ENCODE measurements around the gene GHRH. TPM values are rescaled to one million over a fixed set of nuclear protein-coding genes. Genes with fewer than 3 reads are reported as not detected.
A peak's percentile ranks its signal among the peaks of the same experiment; 100 is the strongest.

The GHRH gene
- total RNA-seq, 2 experiments from 2014 or later = not detected

- no peak for TF ChIP-seq EZH2phosphoT487 (IDR thresholded peaks at IDR 0.05; ENCODE audit: borderline replicate concordance, low read depth, low read length)
- no peak for TF ChIP-seq CTCF (conservative IDR thresholded peaks at IDR 0.05; ENCODE audit: low read length)
- Histone ChIP-seq H3K36me3 (ENCODE audit: insufficient read depth, low read length) (peaks cover 20% of the 10 kb centered on the region), H3K9me2 (ENCODE audit: insufficient read depth, low read length) (no peaks in the 10 kb centered on the region), H3K79me2 (ENCODE audit: insufficient read depth, low read depth, low read length) (peaks cover 35% of the 10 kb centered on the region), H2AFZ (ENCODE audit: low read length) (peak overlapping the region; percentile 86; the same call in 1 of the 2 replicates), H3K4me2 (ENCODE audit: low read length) (peak overlapping the region; percentile 77), H3K4me3 (ENCODE audit: low read depth, low read length, poor library complexity, severe bottlenecking) (peak overlapping the region; percentile 89), H3K9me3 (ENCODE audit: low read length) (no peaks in the 10 kb centered on the region), H3K27ac (ENCODE audit: low read depth, low read length, poor library complexity, severe bottlenecking) (peak overlapping the region; percentile 47), H3K4me1 (ENCODE audit: insufficient read depth, low read length, poor library complexity, severe bottlenecking) (peaks cover 25% of the 10 kb centered on the region), H4K20me1 (ENCODE audit: insufficient read depth, low read length) (no peaks in the 10 kb centered on the region; the same call in 1 of the 2 replicates)
- POLR2A ChIA-PET = interaction anchor here (1.5 to 2.6 kb wide), 2 partner anchors 14 to 195 kb away, joined by 5 to 16 read pairs; no protein-coding TSS in a partner anchor
- BruUV-seq (replicated peaks) = no TSS peak
- CTCF ChIA-PET (ENCODE audit: unreplicated experiment) = no interaction called here
- no peak for DNase-seq (ENCODE audit: low spot score)
- intact Hi-C loops (cut with micrococcal nuclease; ENCODE audit: unreplicated experiment) = no loop called here
Observed at GRCh38 chr20:37290158-37290810, 28.7 kb upstream of the GHRH start.

DNA sequence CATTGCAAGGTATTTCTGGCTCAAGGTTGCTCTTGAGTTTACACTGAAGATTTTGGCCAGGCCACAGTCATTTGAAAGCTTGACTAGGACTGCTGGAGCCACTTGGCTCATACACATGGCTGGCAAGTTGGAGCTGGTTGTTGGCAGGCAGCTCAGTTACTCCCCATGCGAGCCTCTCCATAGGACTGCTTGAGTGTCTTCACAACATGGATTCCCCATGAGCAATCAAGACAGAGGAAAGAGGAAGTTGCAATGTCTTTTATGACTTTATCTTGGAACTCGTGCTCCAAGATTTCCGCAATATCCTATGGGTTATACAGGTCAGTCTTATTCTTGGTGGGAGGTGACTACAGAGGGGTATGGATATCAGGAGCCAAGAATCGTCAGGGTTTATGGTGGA is 26.5 kb upstream of the GHRH start:
- no peak for TF ChIP-seq CTCF (conservative IDR thresholded peaks at IDR 0.05; ENCODE audit: low read length)
- no peak for TF ChIP-seq EZH2phosphoT487 (IDR thresholded peaks at IDR 0.05; ENCODE audit: borderline replicate concordance, low read depth, low read length)
- H2AFZ ChIP-seq (ENCODE audit: low read length) = no peak overlapping the region
- POLR2A ChIA-PET = interaction anchor here (0.7 to 2.6 kb wide), 7 partner anchors 9 to 94 kb away, joined by 3 to 16 read pairs (median 4); no protein-coding TSS in a partner anchor
- no peak overlapping the region for H3K4me2 ChIP-seq (ENCODE audit: low read length)
- no peaks in the 10 kb centered on the region for H3K9me2 ChIP-seq (ENCODE audit: insufficient read depth, low read length)
- no peak overlapping the region for H3K27ac ChIP-seq (ENCODE audit: low read depth, low read length, poor library complexity, severe bottlenecking)
- H3K79me2 ChIP-seq (ENCODE audit: insufficient read depth, low read depth, low read length) = peaks cover 30% of the 10 kb centered on the region
- no peak overlapping the region for H3K4me3 ChIP-seq (ENCODE audit: low read depth, low read length, poor library complexity, severe bottlenecking)
- no peaks in the 10 kb centered on the region for H3K9me3 ChIP-seq (ENCODE audit: low read length)
- H3K36me3 ChIP-seq (ENCODE audit: insufficient read depth, low read length) = peaks cover 20% of the 10 kb centered on the region
- no peaks in the 10 kb centered on the region; the same call in 1 of the 2 replicates for H4K20me1 ChIP-seq (ENCODE audit: insufficient read depth, low read length)
- DNase-seq (ENCODE audit: low spot score) = no peak
- intact Hi-C loops (cut with micrococcal nuclease; ENCODE audit: unreplicated experiment) = no loop called here
- no TSS peak for BruUV-seq (replicated peaks)
- H3K4me1 ChIP-seq (ENCODE audit: insufficient read depth, low read length, poor library complexity, severe bottlenecking) = peaks cover 24% of the 10 kb centered on the region
- CTCF ChIA-PET (ENCODE audit: unreplicated experiment) = no interaction called here
